Mesenchymal stem cell (in vitro differentiated cells and primary cell): Measurements from ENCODE around the gene CLCN4.

Source experiments
- DNase-seq: peaks from one replicate; pipeline ENCODE4 v3.0.0-alpha.2; 2013
- H2AFZ ChIP-seq: one replicate; pipeline ENCODE4 v1.6.1; 2013; ENCODE audit warnings: low read depth, mild to moderate bottlenecking, control low read depth, inconsistent platforms, low read length, moderate library complexity
- H2AK5ac ChIP-seq: 2 replicates; pipeline ENCODE4 v1.6.1; 2013; ENCODE audit warnings: low read length, moderate library complexity, mild to moderate bottlenecking, inconsistent platforms; ENCODE audit not compliant: severe bottlenecking
- H2BK120ac ChIP-seq: one replicate; pipeline ENCODE4 v1.6.1; 2013; ENCODE audit warnings: low read depth, mild to moderate bottlenecking, inconsistent platforms, low read length, moderate library complexity
- H2BK12ac ChIP-seq, 2 experiments: one replicate each; pipeline ENCODE4 v1.6.1; 2013; ENCODE audit warnings: inconsistent platforms in 2 of 2, low read length in 2 of 2, mild to moderate bottlenecking in 2 of 2, moderate library complexity in 2 of 2, control low read depth in 1 of 2
- H2BK15ac ChIP-seq: one replicate; pipeline ENCODE4 v1.6.1; 2013; ENCODE audit warnings: mild to moderate bottlenecking, low read depth, inconsistent platforms; ENCODE audit not compliant: poor library complexity, severe bottlenecking
- H2BK5ac ChIP-seq: 2 replicates; pipeline ENCODE4 v1.6.1; 2013; ENCODE audit warnings: low read depth, mild to moderate bottlenecking, low read length, control low read depth, inconsistent platforms; ENCODE audit not compliant: poor library complexity, severe bottlenecking
- H3K14ac ChIP-seq, 2 experiments: one replicate each; pipeline ENCODE4 v1.6.1; 2013; ENCODE audit warnings: inconsistent platforms in 2 of 2, low read length in 2 of 2, control low read depth in 1 of 2, mild to moderate bottlenecking in 1 of 2, moderate library complexity in 1 of 2
- H3K18ac ChIP-seq, 2 experiments: one replicate each; pipeline ENCODE4 v1.6.1; 2013; ENCODE audit warnings: inconsistent platforms in 2 of 2, low read length in 2 of 2, control low read depth in 1 of 2, low read depth in 1 of 2, mild to moderate bottlenecking in 1 of 2
- H3K23ac ChIP-seq, 2 experiments: one replicate each; pipeline ENCODE4 v1.6.1; 2013; ENCODE audit warnings: inconsistent platforms in 2 of 2, low read length in 2 of 2, mild to moderate bottlenecking in 2 of 2, moderate library complexity in 2 of 2, control low read depth in 1 of 2
- H3K27ac ChIP-seq: 2 replicates; pipeline ENCODE4 v1.5.1; 2013; ENCODE audit warnings: mild to moderate bottlenecking, moderate library complexity, low read length, control low read depth, inconsistent platforms; ENCODE audit not compliant: poor library complexity, severe bottlenecking
- H3K27me3 ChIP-seq, 2 experiments: 2 replicates each; pipeline versions ENCODE4 v1.6.1 to v1.7.0; 2013; ENCODE audit warnings: low read length in 2 of 2, mild to moderate bottlenecking in 2 of 2, moderate library complexity in 2 of 2, control low read depth in 1 of 2, inconsistent platforms in 1 of 2; ENCODE audit not compliant: control insufficient read depth in 1 of 2, insufficient read depth in 1 of 2
- H3K36me3 ChIP-seq, 2 experiments: 2 replicates each; pipeline versions ENCODE4 v1.6.1 to v1.7.0; 2013; ENCODE audit warnings: low read length in 2 of 2, control low read depth in 1 of 2, inconsistent platforms in 1 of 2, low read depth in 1 of 2, mild to moderate bottlenecking in 1 of 2; ENCODE audit not compliant: insufficient read depth in 2 of 2, control insufficient read depth in 1 of 2
- H3K4ac ChIP-seq, 2 experiments: one replicate each; pipeline ENCODE4 v1.6.1; 2013; ENCODE audit warnings: inconsistent platforms in 2 of 2, low read length in 2 of 2, mild to moderate bottlenecking in 2 of 2, moderate library complexity in 2 of 2, control low read depth in 1 of 2, low read depth in 1 of 2
- H3K4me1 ChIP-seq: 2 replicates; pipeline ENCODE4 v1.6.1; 2013; ENCODE audit warnings: low read depth, low read length, control low read depth; ENCODE audit not compliant: control insufficient read depth, insufficient read depth
- H3K4me2 ChIP-seq: 2 replicates; pipeline ENCODE4 v1.6.1; 2013; ENCODE audit warnings: low read length, mild to moderate bottlenecking, inconsistent platforms; ENCODE audit not compliant: poor library complexity, severe bottlenecking
- H3K4me3 ChIP-seq, 2 experiments: 2 replicates each; pipeline versions ENCODE4 v1.5.1 to v1.7.0; 2013; ENCODE audit warnings: low read length in 2 of 2, mild to moderate bottlenecking in 2 of 2, control low read depth in 1 of 2, low read depth in 1 of 2; ENCODE audit not compliant: insufficient read depth in 1 of 2
- H3K79me1 ChIP-seq: replicated peaks from 2 replicates; pipeline ENCODE4 v1.6.1; 2013; ENCODE audit warnings: mild to moderate bottlenecking, control low read depth, low read length, inconsistent platforms; ENCODE audit not compliant: poor library complexity, severe bottlenecking
- H3K9ac ChIP-seq: 2 replicates; pipeline ENCODE4 v1.7.0; 2013; ENCODE audit warnings: mild to moderate bottlenecking, low read length, moderate library complexity
- H3K9me3 ChIP-seq: 2 replicates; pipeline ENCODE4 v1.7.0; 2013; ENCODE audit warnings: mild to moderate bottlenecking, low read length; ENCODE audit not compliant: control insufficient read depth
- H4K8ac ChIP-seq: one replicate; pipeline ENCODE4 v1.6.1; 2013; ENCODE audit warnings: inconsistent platforms, mild to moderate bottlenecking, low read length, moderate library complexity
- H4K91ac ChIP-seq: one replicate; pipeline ENCODE4 v1.6.1; 2013; ENCODE audit warnings: mild to moderate bottlenecking, low read length, inconsistent platforms
- WGBS: methylation state at CpG from one replicate; pipeline ENCODE4 v1.1.7; 2013; ENCODE audit warnings: mixed read lengths; 5-methylcytosine and 5-hydroxymethylcytosine counted together

The CLCN4 gene

DNA sequence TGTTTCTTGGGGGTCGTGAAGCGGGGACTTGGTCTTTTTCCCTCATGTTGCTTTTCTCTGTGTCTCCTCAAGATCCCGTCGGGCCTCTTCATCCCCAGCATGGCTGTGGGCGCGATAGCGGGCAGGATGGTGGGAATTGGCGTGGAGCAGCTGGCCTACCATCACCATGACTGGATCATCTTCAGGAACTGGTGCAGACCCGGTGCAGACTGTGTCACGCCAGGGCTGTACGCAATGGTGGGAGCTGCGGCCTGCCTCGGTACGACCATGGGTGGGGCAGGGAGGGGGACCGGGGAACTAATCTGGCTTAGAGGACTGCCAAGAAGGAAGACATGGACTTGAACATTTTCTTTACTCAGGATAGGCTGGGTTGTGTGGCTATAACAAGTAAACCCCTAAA is 55.6 kb downstream of the CLCN4 start:
- Histone ChIP-seq H3K4me3 (no peak overlapping the region), H4K8ac (no peak overlapping the region), H3K27ac (no peak overlapping the region), H2BK15ac (no peak overlapping the region), H3K9ac (no peak overlapping the region), H3K27me3 (peaks cover 0 to 3% of the 10 kb centered on the region in 2 experiments), H3K4ac (no peak overlapping the region), H3K4me2 (no peak overlapping the region), H2BK120ac (no peak overlapping the region), H3K14ac (no peak overlapping the region), H3K23ac (no peak overlapping the region), H3K79me1 (no peaks in the 10 kb centered on the region), H3K9me3 (no peaks in the 10 kb centered on the region), H3K18ac (no peak overlapping the region), H2BK12ac (no peak overlapping the region), H2AK5ac (no peak overlapping the region), H3K4me1 (no peaks in the 10 kb centered on the region), H2AFZ (no peak overlapping the region), H2BK5ac (no peak overlapping the region), H3K36me3 (peaks cover 0 to 21% of the 10 kb centered on the region in 2 experiments), H4K91ac (no peak overlapping the region)
- WGBS = 96% methylated on average over 7 of the region's 15 CpGs
- DNase-seq = no peak

DNA sequence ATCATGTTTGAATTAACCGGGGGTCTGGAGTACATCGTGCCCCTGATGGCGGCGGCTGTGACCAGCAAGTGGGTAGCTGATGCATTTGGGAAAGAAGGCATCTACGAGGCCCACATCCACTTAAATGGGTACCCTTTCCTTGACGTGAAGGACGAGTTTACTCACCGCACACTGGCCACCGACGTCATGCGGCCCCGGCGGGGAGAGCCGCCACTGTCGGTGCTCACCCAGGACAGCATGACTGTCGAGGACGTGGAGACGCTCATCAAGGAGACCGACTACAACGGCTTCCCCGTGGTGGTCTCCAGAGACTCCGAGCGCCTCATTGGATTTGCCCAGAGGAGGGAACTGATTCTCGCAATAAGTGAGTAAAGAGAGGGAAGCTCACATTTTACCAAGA is 56.9 kb downstream of the CLCN4 start:
- Histone ChIP-seq H3K4me3 (no peak overlapping the region), H3K4me1 (no peaks in the 10 kb centered on the region), H3K9ac (no peak overlapping the region), H2BK120ac (no peak overlapping the region), H3K27ac (no peak overlapping the region), H4K8ac (no peak overlapping the region), H3K14ac (no peak overlapping the region), H2AFZ (no peak overlapping the region), H3K27me3 (peaks cover 0 to 3% of the 10 kb centered on the region in 2 experiments), H3K79me1 (no peaks in the 10 kb centered on the region), H3K4me2 (no peak overlapping the region), H2BK12ac (no peak overlapping the region), H2BK5ac (no peak overlapping the region), H2AK5ac (no peak overlapping the region), H3K18ac (no peak overlapping the region), H3K4ac (no peak overlapping the region), H2BK15ac (no peak overlapping the region), H3K36me3 (peaks cover 0 to 17% of the 10 kb centered on the region in 2 experiments), H4K91ac (no peak overlapping the region), H3K9me3 (no peaks in the 10 kb centered on the region), H3K23ac (no peak overlapping the region)
- DNase-seq = no peak
- 98% methylated on average over 18 of the region's 24 CpGs for WGBS

GRCh38 chrX:10216208-10216607 is 59.4 kb downstream of the CLCN4 start:
- WGBS = 97% methylated on average over 5 of the region's 8 CpGs

DNA sequence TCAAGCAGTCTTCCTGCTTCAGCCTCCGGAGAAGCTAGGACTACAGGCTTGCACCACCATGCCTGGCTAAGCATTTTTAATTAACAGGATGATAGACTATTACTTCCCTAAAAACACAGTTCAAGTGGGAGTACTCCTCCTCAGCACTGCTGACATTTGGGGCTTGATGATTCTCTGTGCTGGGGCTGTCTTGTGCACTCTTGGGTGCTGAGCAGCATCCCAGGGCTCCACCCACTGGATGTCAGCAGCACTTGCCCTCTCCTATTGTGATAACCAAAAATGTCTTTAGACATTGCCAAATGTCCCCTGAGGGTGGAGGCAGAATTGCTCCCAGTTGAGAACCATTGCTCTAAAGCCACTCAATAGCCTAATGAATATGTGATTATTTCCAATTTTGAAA is 60.4 kb downstream of the CLCN4 start:
- Histone ChIP-seq H3K4me1 (no peaks in the 10 kb centered on the region), H3K4me2 (no peak overlapping the region), H3K18ac (no peak overlapping the region), H3K4me3 (no peak overlapping the region), H2BK120ac (no peak overlapping the region), H2AFZ (no peak overlapping the region), H3K9me3 (no peaks in the 10 kb centered on the region), H4K8ac (no peak overlapping the region), H2BK12ac (no peak overlapping the region), H3K79me1 (no peaks in the 10 kb centered on the region), H3K9ac (no peak overlapping the region), H2BK15ac (no peak overlapping the region), H3K4ac (no peak overlapping the region), H2BK5ac (no peak overlapping the region), H4K91ac (no peak overlapping the region), H3K27ac (no peak overlapping the region), H2AK5ac (no peak overlapping the region), H3K36me3 (peaks cover 0 to 24% of the 10 kb centered on the region in 2 experiments), H3K27me3 (peaks cover 0 to 3% of the 10 kb centered on the region in 2 experiments), H3K14ac (no peak overlapping the region), H3K23ac (no peak overlapping the region)
- no CpG with 5 or more reads among the region's 1 CpG for WGBS
- no peak for DNase-seq

More at GRCh38 chrX:10216208-10216607, 59.4 kb downstream of the CLCN4 start:
- Histone ChIP-seq H3K9ac (no peak overlapping the region), H3K27me3 (peaks cover 0 to 3% of the 10 kb centered on the region in 2 experiments), H2BK12ac (no peak overlapping the region), H2BK15ac (no peak overlapping the region), H3K18ac (no peak overlapping the region), H3K4me2 (no peak overlapping the region), H3K14ac (no peak overlapping the region), H2BK120ac (no peak overlapping the region), H3K4me1 (no peaks in the 10 kb centered on the region), H3K79me1 (no peaks in the 10 kb centered on the region), H3K4me3 (no peak overlapping the region), H3K27ac (no peak overlapping the region), H3K4ac (no peak overlapping the region), H3K23ac (no peak overlapping the region), H2BK5ac (no peak overlapping the region), H4K91ac (no peak overlapping the region), H4K8ac (no peak overlapping the region), H3K9me3 (no peaks in the 10 kb centered on the region), H3K36me3 (peaks cover 0 to 24% of the 10 kb centered on the region in 2 experiments), H2AFZ (no peak overlapping the region), H2AK5ac (no peak overlapping the region)
- DNase-seq = no peak
